CD8-positive, alpha-beta memory T cell (primary cell): ENCODE data around the gene AGAP1. TPM values are rescaled to one million over a fixed set of nuclear protein-coding genes. Genes with fewer than 3 reads are reported as not detected.

ENCODE experiments used
- CTCF ChIA-PET: fragments of 350-600 bp; sonication (Branson Sonifier 250); formaldehyde crosslinking; loops from one replicate; lab custom pipeline; 2021; ENCODE audit warnings: antibody characterized with exemption; lab: Charles Lee
- POLR2A ChIA-PET: fragments of 350-600 bp; sonication (Branson Sonifier 250); formaldehyde crosslinking; loops from one replicate; lab custom pipeline; 2021; ENCODE audit warnings: antibody characterized with exemption; lab: Charles Lee
- DNase-seq, 5 donors: peaks; one replicate each; pipeline versions ENCODE4 v3.0.0 to v3.0.0-alpha.2; 2020 to 2022; ENCODE audit warnings: mixed read lengths in 1 of 5
- H3K27ac ChIP-seq: one replicate; pipeline ENCODE4 v1.7.0; 2013; ENCODE audit warnings: low read depth, mild to moderate bottlenecking, low read length, moderate library complexity
- H3K27me3 ChIP-seq: 2 replicates; pipeline ENCODE4 v1.7.0; 2013; ENCODE audit warnings: low read length, mild to moderate bottlenecking; ENCODE audit not compliant: insufficient read depth, poor library complexity, severe bottlenecking
- H3K36me3 ChIP-seq: 2 replicates; pipeline ENCODE4 v1.7.0; 2013; ENCODE audit warnings: mild to moderate bottlenecking, low read length, moderate library complexity; ENCODE audit not compliant: insufficient read depth
- H3K4me1 ChIP-seq: 2 replicates; pipeline ENCODE4 v1.7.0; 2013; ENCODE audit warnings: mild to moderate bottlenecking, low read length, moderate library complexity; ENCODE audit not compliant: insufficient read depth
- H3K4me3 ChIP-seq: 2 replicates; pipeline ENCODE4 v1.7.0; 2013; ENCODE audit warnings: mild to moderate bottlenecking, low read length
- H3K9me3 ChIP-seq: 2 replicates; pipeline ENCODE4 v1.7.0; 2013; ENCODE audit warnings: mild to moderate bottlenecking, low read length
- H3K27ac Mint-ChIP-seq, 8 donors: one replicate each; pipeline ENCODE4 v1.8.0; 2020 to 2021; ENCODE audit warnings: mixed read lengths in 8 of 8, mild to moderate bottlenecking in 6 of 8, inconsistent platforms in 3 of 8, moderate library complexity in 3 of 8
- H3K27me3 Mint-ChIP-seq, 2 donors: one replicate each; pipeline ENCODE4 v1.8.0; 2020 to 2021; ENCODE audit warnings: mixed read lengths in 2 of 2, mild to moderate bottlenecking in 1 of 2, moderate library complexity in 1 of 2
- H3K36me3 Mint-ChIP-seq, 3 donors: one replicate each; pipeline ENCODE4 v1.8.0; 2020 to 2021; ENCODE audit warnings: mixed read lengths in 3 of 3, inconsistent platforms in 1 of 3, mild to moderate bottlenecking in 1 of 3
- H3K4me1 Mint-ChIP-seq, 3 donors: one replicate each; pipeline ENCODE4 v1.8.0; 2020 to 2021; ENCODE audit warnings: mixed read lengths in 3 of 3, inconsistent platforms in 1 of 3, mild to moderate bottlenecking in 1 of 3
- H3K4me3 Mint-ChIP-seq, 7 donors: one replicate each; pipeline ENCODE4 v1.8.0; 2020 to 2021; ENCODE audit warnings: mixed read lengths in 7 of 7, mild to moderate bottlenecking in 6 of 7, moderate library complexity in 4 of 7, inconsistent platforms in 2 of 7
- H3K9me3 Mint-ChIP-seq, 5 donors: one replicate each; pipeline ENCODE4 v1.8.0; 2020 to 2022; ENCODE audit warnings: mixed read lengths in 5 of 5, mild to moderate bottlenecking in 3 of 5, moderate library complexity in 2 of 5, inconsistent platforms in 1 of 5
- polyA plus RNA-seq: library from polyadenylated mRNA; unstranded; fragments of 300-500 nt; fragmentation: Illumina TruSeq; gene quantifications from one replicate; pipeline ENCODE4 v1.2.3, GENCODE V29; 2021
- total RNA-seq, 2 experiments: library from RNA; stranded (reverse); gene quantifications; one replicate each; pipeline ENCODE4 v1.2.3, GENCODE V29; 2021

The AGAP1 gene
- total and polyA plus RNA-seq, 3 experiments from 2014 or later, result 1.2 to 3.3 (median 2.7) TPM

DNA sequence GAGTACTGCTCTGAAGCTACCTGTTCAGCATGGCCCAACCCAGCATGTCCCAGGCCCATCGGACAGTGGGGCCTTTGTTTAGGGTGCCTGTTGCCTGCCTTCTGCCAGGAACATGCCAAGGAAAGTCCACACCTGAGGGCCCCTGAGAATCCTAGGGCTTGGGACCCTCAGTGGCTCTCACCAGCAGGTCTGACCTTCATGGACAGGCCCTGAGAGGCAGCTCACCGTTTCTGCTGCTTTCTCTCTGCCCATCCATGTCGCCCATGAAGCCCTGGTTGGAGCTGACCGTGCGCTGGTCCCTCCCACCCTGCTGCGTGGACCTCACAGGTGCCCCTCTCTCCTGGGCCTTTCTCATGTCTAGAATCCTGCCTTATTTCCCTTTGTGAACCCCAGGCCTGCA is 550.3 kb downstream of the AGAP1 start:
- POLR2A ChIA-PET, result no interaction called here
- H3K4me1 ChIP-seq, result no peaks in the 10 kb centered on the region
- H3K36me3 Mint-ChIP-seq, result peaks cover 0 to 4% (median 0%) of the 10 kb centered on the region in 3 donors
- no peaks in the 10 kb centered on the region for H3K27me3 Mint-ChIP-seq
- no peaks in the 10 kb centered on the region for H3K9me3 ChIP-seq
- H3K4me3 Mint-ChIP-seq, result no peak overlapping the region
- no peak overlapping the region for H3K4me3 ChIP-seq
- CTCF ChIA-PET, result no interaction called here
- no peaks in the 10 kb centered on the region for H3K27me3 ChIP-seq
- H3K27ac ChIP-seq, result no peak overlapping the region
- no peaks in the 10 kb centered on the region for H3K9me3 Mint-ChIP-seq
- H3K27ac Mint-ChIP-seq, result peak overlapping the region in 2 of 8 donors; percentile 26 to 65
- H3K36me3 ChIP-seq, result no peaks in the 10 kb centered on the region
- no peak for DNase-seq
- H3K4me1 Mint-ChIP-seq, result peaks cover 0 to 3% (median 0%) of the 10 kb centered on the region in 3 donors

- Mint-ChIP-seq H3K36me3 (peaks cover 0 to 4% (median 0%) of the 10 kb centered on the region in 3 donors), H3K4me1 (peaks cover 9 to 15% (median 10%) of the 10 kb centered on the region in 3 donors), H3K27ac (no peak overlapping the region), H3K9me3 (no peaks in the 10 kb centered on the region), H3K4me3 (no peak overlapping the region), H3K27me3 (no peaks in the 10 kb centered on the region)
- no peak for DNase-seq
- Histone ChIP-seq H3K27ac (no peak overlapping the region), H3K36me3 (no peaks in the 10 kb centered on the region), H3K4me1 (no peaks in the 10 kb centered on the region), H3K27me3 (no peaks in the 10 kb centered on the region), H3K9me3 (no peaks in the 10 kb centered on the region), H3K4me3 (no peak overlapping the region)
- CTCF ChIA-PET, result no interaction called here
- POLR2A ChIA-PET, result no interaction called here
Observed at GRCh38 chr2:236045251-236046235, 551.7 kb downstream of the AGAP1 start.

- H3K4me3 ChIP-seq, result no peak overlapping the region
- H3K27me3 Mint-ChIP-seq, result no peaks in the 10 kb centered on the region
- no peak overlapping the region for H3K4me3 Mint-ChIP-seq
- ChIA-PET CTCF (no interaction called here), POLR2A (no interaction called here)
- H3K27ac Mint-ChIP-seq, result no peak overlapping the region
- no peaks in the 10 kb centered on the region for H3K9me3 ChIP-seq
- no peaks in the 10 kb centered on the region for H3K27me3 ChIP-seq
- H3K36me3 ChIP-seq, result no peaks in the 10 kb centered on the region
- no peak for DNase-seq
- H3K36me3 Mint-ChIP-seq, result peaks cover 0 to 4% (median 0%) of the 10 kb centered on the region in 3 donors
- no peaks in the 10 kb centered on the region for H3K9me3 Mint-ChIP-seq
- no peaks in the 10 kb centered on the region for H3K4me1 ChIP-seq
- H3K27ac ChIP-seq, result no peak overlapping the region
- H3K4me1 Mint-ChIP-seq, result peaks cover 9 to 15% (median 10%) of the 10 kb centered on the region in 3 donors
Observed at GRCh38 chr2:236046715-236047114, 552.9 kb downstream of the AGAP1 start.

GRCh38 chr2:236047176-236047575 is 553.3 kb downstream of the AGAP1 start:
- Histone ChIP-seq H3K9me3 (no peaks in the 10 kb centered on the region), H3K36me3 (no peaks in the 10 kb centered on the region), H3K4me3 (no peak overlapping the region), H3K27ac (no peak overlapping the region), H3K27me3 (no peaks in the 10 kb centered on the region), H3K4me1 (no peaks in the 10 kb centered on the region)
- Mint-ChIP-seq H3K27ac (peak overlapping the region in 1 of 8 donors; percentile 58), H3K9me3 (no peaks in the 10 kb centered on the region), H3K27me3 (no peaks in the 10 kb centered on the region), H3K4me3 (no peak overlapping the region), H3K36me3 (peaks cover 0 to 3% (median 0%) of the 10 kb centered on the region in 3 donors), H3K4me1 (peaks cover 9 to 15% (median 10%) of the 10 kb centered on the region in 3 donors)
- CTCF ChIA-PET, result no interaction called here
- DNase-seq, result no peak
- POLR2A ChIA-PET, result no interaction called here

GRCh38 chr2:236047886-236048540 is 554.2 kb downstream of the AGAP1 start:
- POLR2A ChIA-PET, result no interaction called here
- H3K27me3 Mint-ChIP-seq, result no peaks in the 10 kb centered on the region
- no peak overlapping the region for H3K4me3 Mint-ChIP-seq

DNA sequence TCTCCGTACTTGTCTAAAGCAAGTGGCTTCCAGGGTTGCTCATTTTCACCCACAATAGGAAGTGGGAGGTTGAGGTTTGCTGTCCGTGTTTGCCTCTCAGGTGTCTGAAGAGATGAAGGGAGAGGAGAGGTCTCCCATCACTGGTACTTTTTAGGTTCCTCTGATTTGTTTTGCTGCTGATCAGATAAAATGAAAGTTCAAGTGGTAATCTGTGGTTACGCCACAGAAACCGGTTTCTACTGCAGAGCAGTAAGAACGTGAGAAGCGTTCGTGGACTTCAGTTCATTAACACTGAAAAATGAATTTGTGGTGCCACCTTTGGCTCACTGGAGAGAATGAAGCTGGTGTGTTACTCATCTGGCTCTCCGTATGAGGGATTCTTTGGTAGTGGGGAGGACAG is 556.1 kb downstream of the AGAP1 start:
- H3K27ac ChIP-seq, result no peak overlapping the region
- H3K27me3 ChIP-seq, result no peaks in the 10 kb centered on the region
- peaks cover 9 to 15% (median 10%) of the 10 kb centered on the region in 3 donors for H3K4me1 Mint-ChIP-seq
- H3K9me3 Mint-ChIP-seq, result no peaks in the 10 kb centered on the region
- ChIA-PET CTCF (no interaction called here), POLR2A (no interaction called here)
- peaks cover 4 to 9% of the 10 kb centered on the region in 2 donors for H3K27me3 Mint-ChIP-seq
- H3K27ac Mint-ChIP-seq, result peak overlapping the region in 5 of 8 donors; percentile 1 to 58 (median 29)
- H3K36me3 ChIP-seq, result no peaks in the 10 kb centered on the region
- H3K4me3 Mint-ChIP-seq, result peak overlapping the region in 5 of 7 donors; percentile 34 to 54 (median 44)
- peaks cover 0 to 3% (median 0%) of the 10 kb centered on the region in 3 donors for H3K36me3 Mint-ChIP-seq
- peak in 1 of 5 donors; percentile 9 for DNase-seq
- H3K4me1 ChIP-seq, result no peaks in the 10 kb centered on the region
- H3K9me3 ChIP-seq, result no peaks in the 10 kb centered on the region
- H3K4me3 ChIP-seq, result no peak overlapping the region

More at GRCh38 chr2:236047886-236048540, 554.2 kb downstream of the AGAP1 start:
- no peak for DNase-seq
- no peaks in the 10 kb centered on the region for H3K9me3 ChIP-seq
- peaks cover 9 to 15% (median 10%) of the 10 kb centered on the region in 3 donors for H3K4me1 Mint-ChIP-seq
- H3K27me3 ChIP-seq, result no peaks in the 10 kb centered on the region
- no peaks in the 10 kb centered on the region for H3K36me3 ChIP-seq
- no peak overlapping the region for H3K27ac ChIP-seq
- no peak overlapping the region for H3K27ac Mint-ChIP-seq
- H3K4me3 ChIP-seq, result no peak overlapping the region
- H3K36me3 Mint-ChIP-seq, result peaks cover 0 to 3% (median 0%) of the 10 kb centered on the region in 3 donors
- H3K9me3 Mint-ChIP-seq, result no peaks in the 10 kb centered on the region
- CTCF ChIA-PET, result no interaction called here
- H3K4me1 ChIP-seq, result no peaks in the 10 kb centered on the region

GRCh38 chr2:236051351-236051750 is 557.5 kb downstream of the AGAP1 start:
- Histone ChIP-seq H3K27ac (no peak overlapping the region), H3K9me3 (no peaks in the 10 kb centered on the region), H3K36me3 (no peaks in the 10 kb centered on the region), H3K4me1 (no peaks in the 10 kb centered on the region), H3K4me3 (no peak overlapping the region), H3K27me3 (no peaks in the 10 kb centered on the region)
- peak overlapping the region in 1 of 8 donors; percentile 56 for H3K27ac Mint-ChIP-seq
- H3K36me3 Mint-ChIP-seq, result peaks cover 0 to 4% (median 2%) of the 10 kb centered on the region in 3 donors
- H3K27me3 Mint-ChIP-seq, result peaks cover 7 to 15% of the 10 kb centered on the region in 2 donors
- CTCF ChIA-PET, result no interaction called here
- peaks cover 9 to 15% (median 10%) of the 10 kb centered on the region in 3 donors for H3K4me1 Mint-ChIP-seq
- no peaks in the 10 kb centered on the region for H3K9me3 Mint-ChIP-seq
- no peak overlapping the region for H3K4me3 Mint-ChIP-seq
- DNase-seq, result no peak
- POLR2A ChIA-PET, result no interaction called here

DNA sequence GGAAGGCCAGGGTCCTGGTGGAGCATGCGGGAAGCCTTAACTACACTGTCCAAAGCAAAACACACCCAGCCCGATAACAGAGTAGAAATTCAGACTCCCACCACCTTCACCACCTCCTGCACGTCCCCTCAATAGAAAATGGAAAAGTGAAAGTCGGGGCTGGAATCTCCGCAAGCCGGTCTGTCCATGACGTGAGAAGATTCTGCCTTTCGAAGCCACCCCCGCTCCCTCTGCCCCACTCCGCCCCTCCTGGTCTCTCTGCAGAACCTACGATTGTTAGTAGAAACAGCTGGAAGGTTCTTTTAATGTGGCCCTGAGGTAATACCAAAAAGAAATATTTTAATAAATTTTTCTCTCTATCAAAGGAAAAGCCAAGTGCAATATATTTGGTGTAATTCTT is 558.0 kb downstream of the AGAP1 start:
- no peaks in the 10 kb centered on the region for H3K9me3 Mint-ChIP-seq
- H3K36me3 ChIP-seq, result no peaks in the 10 kb centered on the region

More for the DNA sequence above, 558.0 kb downstream of the AGAP1 start:
- Histone ChIP-seq H3K9me3 (no peaks in the 10 kb centered on the region), H3K27me3 (no peaks in the 10 kb centered on the region), H3K27ac (no peak overlapping the region), H3K4me3 (no peak overlapping the region), H3K4me1 (no peaks in the 10 kb centered on the region)
- H3K27me3 Mint-ChIP-seq, result peaks cover 7 to 19% of the 10 kb centered on the region in 2 donors
- ChIA-PET POLR2A (no interaction called here), CTCF (no interaction called here)
- no peak overlapping the region for H3K27ac Mint-ChIP-seq
- H3K36me3 Mint-ChIP-seq, result peaks cover 0 to 5% (median 0%) of the 10 kb centered on the region in 3 donors
- no peak for DNase-seq
- H3K4me1 Mint-ChIP-seq, result peaks cover 9 to 15% (median 10%) of the 10 kb centered on the region in 3 donors
- H3K4me3 Mint-ChIP-seq, result no peak overlapping the region
